ENCODE results near the gene SLC19A1.

- TF ChIP-seq CTCF (conservative IDR thresholded peaks at IDR 0.05) (no peak), EZH2 (IDR thresholded peaks at IDR 0.05; ENCODE audit: low read depth) (no peak)
These were observed 72.1 kb downstream of the SLC19A1 start for GRCh38 chr21:45470087-45470515.

All from PC-9 (cell line).